Measurements from ENCODE around the gene USE1. TPM values are rescaled to one million over a fixed set of nuclear protein-coding genes. Genes with fewer than 3 reads are reported as not detected.
A peak's percentile ranks its signal among the peaks of the same experiment; 100 is the strongest.

The USE1 gene
- total and polyA plus RNA-seq, 9 of the 15 experiments (the other 6 are each of a cell fraction or from before 2014, with no cell fraction given), result 17.3 to 52.4 (median 34.0) TPM

GRCh38 chr19:17235300-17235970, 20.3 kb downstream of the USE1 start (continued):
- TF ChIP-seq RERE (CRISPR knock-in tag; IDR thresholded peaks at IDR 0.05; ENCODE audit: borderline replicate concordance), result no peak
- no peak for TF ChIP-seq HMBOX1 (IDR thresholded peaks at IDR 0.05)
- TF ChIP-seq FIP1L1 (IDR thresholded peaks at IDR 0.05; ENCODE audit: low read depth, low read length, poor library complexity, severe bottlenecking), result peak; percentile 93
- TF ChIP-seq MTA1 (IDR thresholded peaks at IDR 0.05; ENCODE audit: borderline replicate concordance), result no peak
- TF ChIP-seq BRF2 (IDR thresholded peaks at IDR 0.05; ENCODE audit: borderline replicate concordance, insufficient read depth, insufficient read length), result no peak
- TF ChIP-seq YY1 (IDR thresholded peaks at IDR 0.05; ENCODE audit: borderline replicate concordance in 1 of 3, control insufficient read depth in 1 of 3, extremely low read depth in 1 of 3, insufficient read depth in 3 of 3, insufficient read length in 1 of 3, insufficient replicate concordance in 2 of 3, low read depth in 1 of 3, low read length in 2 of 3), result peak; percentile 39 to 89 (median 83)
- TF ChIP-seq SPI1 (IDR thresholded peaks at IDR 0.05; ENCODE audit: borderline replicate concordance, low read depth, low read length), result no peak
- TF ChIP-seq ZKSCAN8 (CRISPR knock-in tag; IDR thresholded peaks at IDR 0.05), result no peak
- TF ChIP-seq KAT8 (IDR thresholded peaks at IDR 0.05; ENCODE audit: low read depth), result no peak
- no peak for TF ChIP-seq ZNF197 (CRISPR knock-in tag; IDR thresholded peaks at IDR 0.05; ENCODE audit: low read depth)
- TF ChIP-seq KLF13 (tag; IDR thresholded peaks at IDR 0.05; ENCODE audit: borderline replicate concordance, low read depth), result peak; percentile 44; the same call in 1 of the 2 replicates
- no peak for TF ChIP-seq POLR2AphosphoS2 (IDR thresholded peaks at IDR 0.05; ENCODE audit: low read length)
- no peak for TF ChIP-seq ZNF785 (CRISPR knock-in tag; IDR thresholded peaks at IDR 0.05)
- TF ChIP-seq ZMIZ1 (IDR thresholded peaks at IDR 0.05; ENCODE audit: low read depth in 2 of 2, low read length in 2 of 2), result no peak

All from K562 (cell line).